ENCODE data around the gene BNIPL. TPM values are rescaled to one million over a fixed set of nuclear protein-coding genes. Genes with fewer than 3 reads are reported as not detected.

Gene BNIPL
- total RNA-seq, 1 experiment from 2014 or later: 1.2 TPM

DNA sequence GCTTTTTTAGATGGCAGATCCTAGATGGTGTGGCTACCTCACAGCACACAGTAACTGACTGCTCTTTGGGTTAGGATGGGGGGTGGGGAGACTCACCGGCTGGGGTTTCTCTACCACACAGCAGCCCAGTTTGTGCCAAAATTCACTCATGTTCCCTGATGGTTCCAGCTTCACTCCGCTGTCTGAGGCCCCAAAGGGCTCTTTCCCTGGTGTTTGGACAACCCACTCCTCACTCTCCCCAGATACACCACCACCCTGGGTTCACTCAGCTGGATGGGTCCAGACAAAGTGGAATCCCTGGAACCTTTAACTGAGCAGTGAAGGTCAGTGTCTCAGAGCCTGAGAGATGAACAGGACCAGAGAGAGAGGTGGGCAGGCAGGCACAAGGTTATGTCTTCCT lies 19.2 kb downstream of the BNIPL start:
- H4K8ac ChIP-seq (replicated peaks; ENCODE audit: insufficient read length, low read depth, low read length): no peak overlapping the region
- no peak overlapping the region for H3K9ac ChIP-seq (ENCODE audit: extremely low read depth, insufficient read length, low read length)
- H4K91ac ChIP-seq (ENCODE audit: insufficient read length, low read depth, low read length): no peak overlapping the region
- no peaks in the 10 kb centered on the region for H4K20me1 ChIP-seq (ENCODE audit: control insufficient read depth, insufficient read depth, insufficient read length)
- H3K27me3 ChIP-seq (ENCODE audit: insufficient read depth, low read length): no peaks in the 10 kb centered on the region
- peaks cover 12% of the 10 kb centered on the region for H3K79me1 ChIP-seq (ENCODE audit: insufficient read depth, low read depth, low read length, poor library complexity, severe bottlenecking)
- H3K27ac ChIP-seq (ENCODE audit: insufficient read length, low read depth, low read length): no peak overlapping the region
- H3K23ac ChIP-seq (ENCODE audit: insufficient read length, low read depth, low read length): no peak overlapping the region
- H3K18ac ChIP-seq (ENCODE audit: insufficient read length, low read depth, low read length): no peak overlapping the region
- Mint-ChIP-seq H3K36me3 (ENCODE audit: insufficient read depth in 1 of 3, low read depth in 3 of 3) (peaks cover 23 to 70% (median 59%) of the 10 kb centered on the region in 3 experiments), H3K9me3 (no peaks in the 10 kb centered on the region), H3K4me1 (peaks cover 22 to 26% of the 10 kb centered on the region in 2 experiments), H3K4me3 (no peak overlapping the region), H3K27ac (no peak overlapping the region), H3K27me3 (ENCODE audit: low read depth) (no peaks in the 10 kb centered on the region)
- H3K56ac ChIP-seq (ENCODE audit: insufficient read length, low read depth, low read length): no peak overlapping the region
- H3K23me2 ChIP-seq (ENCODE audit: insufficient read length, low read depth, low read length, poor library complexity, severe bottlenecking): peaks cover 22% of the 10 kb centered on the region
- no peak overlapping the region for H3K14ac ChIP-seq (ENCODE audit: insufficient read depth, low read length)
- H2BK5ac ChIP-seq (ENCODE audit: insufficient read length, low read length): no peak overlapping the region
- no CpG with 5 or more reads among the region's 2 CpGs for WGBS (ENCODE audit: extremely low coverage, insufficient read length, low lambda C conversion rate)
- no peak for DNase-seq
- H2BK20ac ChIP-seq (ENCODE audit: low read depth, low read length, poor library complexity, severe bottlenecking): no peak overlapping the region
- H3K4me1 ChIP-seq (ENCODE audit: insufficient read depth, low read length): peaks cover 7% of the 10 kb centered on the region; the same call in 1 of the 2 replicates
- H3K4me2 ChIP-seq (ENCODE audit: insufficient read depth, insufficient read length, low read length): no peak overlapping the region
- no peak overlapping the region for H2AFZ ChIP-seq (ENCODE audit: low read length)
- no peak overlapping the region for H2BK12ac ChIP-seq (ENCODE audit: insufficient read length, low read depth, low read length)
- H3T11ph ChIP-seq (ENCODE audit: low read length): no peak overlapping the region
- no peak overlapping the region for H2BK120ac ChIP-seq (ENCODE audit: low read depth, low read length, poor library complexity, severe bottlenecking)
- no peak overlapping the region for H3K4ac ChIP-seq (ENCODE audit: low read depth, low read length)
- TF ChIP-seq, protein P1, sequence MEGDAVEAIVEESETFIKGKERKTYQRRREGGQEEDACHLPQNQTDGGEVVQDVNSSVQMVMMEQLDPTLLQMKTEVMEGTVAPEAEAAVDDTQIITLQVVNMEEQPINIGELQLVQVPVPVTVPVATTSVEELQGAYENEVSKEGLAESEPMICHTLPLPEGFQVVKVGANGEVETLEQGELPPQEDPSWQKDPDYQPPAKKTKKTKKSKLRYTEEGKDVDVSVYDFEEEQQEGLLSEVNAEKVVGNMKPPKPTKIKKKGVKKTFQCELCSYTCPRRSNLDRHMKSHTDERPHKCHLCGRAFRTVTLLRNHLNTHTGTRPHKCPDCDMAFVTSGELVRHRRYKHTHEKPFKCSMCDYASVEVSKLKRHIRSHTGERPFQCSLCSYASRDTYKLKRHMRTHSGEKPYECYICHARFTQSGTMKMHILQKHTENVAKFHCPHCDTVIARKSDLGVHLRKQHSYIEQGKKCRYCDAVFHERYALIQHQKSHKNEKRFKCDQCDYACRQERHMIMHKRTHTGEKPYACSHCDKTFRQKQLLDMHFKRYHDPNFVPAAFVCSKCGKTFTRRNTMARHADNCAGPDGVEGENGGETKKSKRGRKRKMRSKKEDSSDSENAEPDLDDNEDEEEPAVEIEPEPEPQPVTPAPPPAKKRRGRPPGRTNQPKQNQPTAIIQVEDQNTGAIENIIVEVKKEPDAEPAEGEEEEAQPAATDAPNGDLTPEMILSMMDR (conservative IDR thresholded peaks at IDR 0.05): no peak
- no peak overlapping the region for H2AK5ac ChIP-seq (ENCODE audit: insufficient read length, low read length)
- H2BK15ac ChIP-seq (ENCODE audit: low read depth, low read length): no peak overlapping the region
- H3K9me3 ChIP-seq (ENCODE audit: control insufficient read depth, low read depth, low read length): no peaks in the 10 kb centered on the region
- H3K79me2 ChIP-seq (ENCODE audit: insufficient read depth, low read length): peaks cover 18% of the 10 kb centered on the region; the same call in 1 of the 2 replicates
- H4K5ac ChIP-seq (ENCODE audit: insufficient read length, low read depth, low read length): no peak overlapping the region

Data from H9 (cell line).